Stomach smooth muscle (tissue), 2 donors: Measurements from ENCODE around the gene CHST13.
A peak's percentile ranks its signal among the peaks of the same experiment; 100 is the strongest.

ENCODE experiments used
- H3K27ac ChIP-seq: one replicate; pipeline ENCODE4 v1.7.0; 2013; ENCODE audit warnings: mild to moderate bottlenecking, low read length, inconsistent platforms
- H3K27me3 ChIP-seq, 2 donors: one replicate each; pipeline ENCODE4 v1.7.0; 2013; ENCODE audit warnings: low read length in 2 of 2; ENCODE audit not compliant: insufficient read depth in 2 of 2, control insufficient read depth in 1 of 2
- H3K36me3 ChIP-seq, 2 donors: one replicate each; pipeline ENCODE4 v1.7.0; 2013; ENCODE audit warnings: low read length in 2 of 2; ENCODE audit not compliant: control insufficient read depth in 2 of 2, insufficient read depth in 2 of 2
- H3K4me1 ChIP-seq: one replicate; pipeline ENCODE4 v1.7.0; 2013; ENCODE audit warnings: low read length; ENCODE audit not compliant: control insufficient read depth, insufficient read depth
- H3K4me3 ChIP-seq, 2 donors: one replicate each; pipeline ENCODE4 v1.7.0; 2013; ENCODE audit warnings: low read length in 2 of 2
- H3K9ac ChIP-seq, 2 donors: one replicate each; pipeline ENCODE4 v1.7.0; 2013; ENCODE audit warnings: low read length in 2 of 2, mild to moderate bottlenecking in 1 of 2
- H3K9me3 ChIP-seq, 2 donors: one replicate each; pipeline ENCODE4 v1.7.0; 2013; ENCODE audit warnings: low read length in 2 of 2; ENCODE audit not compliant: control insufficient read depth in 2 of 2
- donor health status: healthy.
- donor health status: Pancreatic carcinoma.

Gene CHST13

GRCh38 chr3:126523745-126524428, at the start of gene CHST13:
TSS of gene CHST13 (plus strand) at chr3:126524155. CDS start at chr3:126524333, 178 bp downstream.
- Histone ChIP-seq H3K4me1 (peaks cover 9% of the 10 kb centered on the region), H3K9me3 (no peaks in the 10 kb centered on the region), H3K27ac (no peak within 1 kb of the TSS), H3K9ac (no peak within 1 kb of the TSS), H3K4me3 (peak within 1 kb of the TSS; percentile 43 to 58), H3K36me3 (no peaks in the 10 kb centered on the region), H3K27me3 (peaks cover 21 to 22% of the 10 kb centered on the region in 2 donors)

GRCh38 chr3:126474498-126475412, 49.2 kb upstream of the CHST13 start:
- Histone ChIP-seq H3K9me3 (no peaks in the 10 kb centered on the region), H3K9ac (peak overlapping the region; percentile 74 to 80), H3K4me3 (peak overlapping the region; percentile 87 to 91), H3K27ac (peak overlapping the region; percentile 55), H3K36me3 (peaks cover 13 to 14% of the 10 kb centered on the region in 2 donors), H3K4me1 (peaks cover 44% of the 10 kb centered on the region), H3K27me3 (no peaks in the 10 kb centered on the region)

- Histone ChIP-seq H3K27me3 (no peaks in the 10 kb centered on the region), H3K36me3 (peaks cover 5 to 7% of the 10 kb centered on the region in 2 donors), H3K4me3 (peak within 1 kb of the TSS; percentile 91 to 95), H3K9me3 (no peaks in the 10 kb centered on the region), H3K9ac (peak within 1 kb of the TSS; percentile 92 to 94), H3K27ac (peak within 1 kb of the TSS; percentile 66), H3K4me1 (peaks cover 44% of the 10 kb centered on the region)
Observed at GRCh38 chr3:126475413-126476114, 48.4 kb upstream of the CHST13 start, which contains the start of gene ZXDC. TSS of gene ZXDC (minus strand) at chr3:126475891. CDS start at chr3:126475865, 26 bp downstream.

GRCh38 chr3:126476166-126477060, 47.5 kb upstream of the CHST13 start:
- H3K9ac ChIP-seq, result peak overlapping the region; percentile 92 to 94
- H3K27me3 ChIP-seq, result no peaks in the 10 kb centered on the region
- peak overlapping the region; percentile 66 for H3K27ac ChIP-seq
- peaks cover 41% of the 10 kb centered on the region for H3K4me1 ChIP-seq
- peaks cover 0 to under 1% of the 10 kb centered on the region in 2 donors for H3K36me3 ChIP-seq
- no peaks in the 10 kb centered on the region for H3K9me3 ChIP-seq
- peak overlapping the region; percentile 90 to 95 for H3K4me3 ChIP-seq

- H3K36me3 ChIP-seq, result no peaks in the 10 kb centered on the region
- H3K9ac ChIP-seq, result no peak overlapping the region
- H3K9me3 ChIP-seq, result no peaks in the 10 kb centered on the region
- H3K27ac ChIP-seq, result no peak overlapping the region
- no peaks in the 10 kb centered on the region for H3K27me3 ChIP-seq
- H3K4me3 ChIP-seq, result no peak overlapping the region
- H3K4me1 ChIP-seq, result peaks cover 35% of the 10 kb centered on the region
Observed at GRCh38 chr3:126477061-126477380, 46.9 kb upstream of the CHST13 start.

GRCh38 chr3:126478581-126479310, 45.2 kb upstream of the CHST13 start:
- H3K27ac ChIP-seq, result no peak overlapping the region
- peaks cover 18% of the 10 kb centered on the region for H3K4me1 ChIP-seq

GRCh38 chr3:126479642-126480041, 44.3 kb upstream of the CHST13 start:
- H3K4me1 ChIP-seq, result peaks cover 10% of the 10 kb centered on the region
- H3K27me3 ChIP-seq, result no peaks in the 10 kb centered on the region
- no peak overlapping the region for H3K4me3 ChIP-seq

More at GRCh38 chr3:126478581-126479310, 45.2 kb upstream of the CHST13 start:
- H3K9me3 ChIP-seq, result no peaks in the 10 kb centered on the region
- no peaks in the 10 kb centered on the region for H3K36me3 ChIP-seq
- H3K9ac ChIP-seq, result no peak overlapping the region
- no peak overlapping the region for H3K4me3 ChIP-seq
- H3K27me3 ChIP-seq, result no peaks in the 10 kb centered on the region

GRCh38 chr3:126480206-126480605, 43.7 kb upstream of the CHST13 start:
- Histone ChIP-seq H3K4me3 (no peak overlapping the region), H3K4me1 (peaks cover 5% of the 10 kb centered on the region), H3K36me3 (no peaks in the 10 kb centered on the region), H3K9me3 (no peaks in the 10 kb centered on the region), H3K27ac (no peak overlapping the region), H3K9ac (no peak overlapping the region), H3K27me3 (no peaks in the 10 kb centered on the region)

More at GRCh38 chr3:126479642-126480041, 44.3 kb upstream of the CHST13 start:
- no peaks in the 10 kb centered on the region for H3K9me3 ChIP-seq
- no peaks in the 10 kb centered on the region for H3K36me3 ChIP-seq
- H3K9ac ChIP-seq, result no peak overlapping the region
- no peak overlapping the region for H3K27ac ChIP-seq

- Histone ChIP-seq H3K27ac (no peak overlapping the region), H3K36me3 (no peaks in the 10 kb centered on the region)
Observed at GRCh38 chr3:126480861-126481260, 43.1 kb upstream of the CHST13 start.

More at GRCh38 chr3:126480861-126481260, 43.1 kb upstream of the CHST13 start:
- no peaks in the 10 kb centered on the region for H3K9me3 ChIP-seq
- no peak overlapping the region for H3K9ac ChIP-seq
- no peak overlapping the region for H3K4me3 ChIP-seq
- no peaks in the 10 kb centered on the region for H3K27me3 ChIP-seq
- peaks cover 5% of the 10 kb centered on the region for H3K4me1 ChIP-seq
